HG02852 (cell line): ENCODE results near the gene MYH6.

Source experiments
- ATAC-seq: cut with Tn5 transposase; IDR thresholded peaks from one replicate; pipeline ENCODE4 v1.9.1; 2021; ENCODE audit warnings: mild to moderate bottlenecking, moderate library complexity; ENCODE audit not compliant: unreplicated experiment

The MYH6 gene

DNA sequence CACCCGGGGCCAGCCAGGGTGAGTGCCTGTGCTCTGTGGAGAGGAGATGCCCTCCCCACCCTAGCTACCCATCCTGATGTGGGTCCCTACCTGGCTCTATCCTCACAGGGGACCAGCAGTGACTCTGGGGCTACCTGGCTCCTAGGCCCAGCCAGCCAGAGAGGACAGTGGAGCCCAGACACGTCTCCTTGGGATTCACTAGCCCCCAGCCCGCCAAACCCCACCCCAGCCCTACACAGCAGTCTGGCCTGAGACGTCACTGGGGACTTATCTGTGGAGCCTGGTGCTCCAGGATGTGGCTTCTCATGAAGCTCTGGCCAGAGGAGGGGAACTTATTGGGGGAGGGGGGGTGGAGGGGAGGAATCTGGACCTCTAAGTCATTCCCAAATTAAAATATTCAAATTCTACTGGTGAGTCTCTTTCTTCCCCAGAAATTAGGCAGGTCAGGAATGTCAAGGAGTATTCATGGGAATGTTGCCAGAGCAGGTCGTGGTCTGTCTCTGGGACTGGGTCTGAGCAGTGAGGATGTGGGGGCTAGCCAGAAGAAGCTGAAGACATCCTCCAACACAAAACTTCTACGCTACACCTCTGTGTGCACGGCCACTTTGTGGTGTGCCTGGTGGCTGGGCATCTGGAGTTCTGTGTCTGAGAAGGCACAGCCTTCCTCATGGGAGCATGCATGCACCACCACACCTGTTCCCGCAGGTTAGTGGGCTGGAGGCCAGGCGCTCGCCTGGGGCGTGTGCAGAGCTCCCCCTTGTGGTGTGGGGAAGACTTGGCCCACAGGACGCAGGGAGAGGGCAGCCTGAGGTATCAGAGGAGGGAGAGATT lies 28.5 kb downstream of the MYH6 start:
- ATAC-seq = no peak

DNA sequence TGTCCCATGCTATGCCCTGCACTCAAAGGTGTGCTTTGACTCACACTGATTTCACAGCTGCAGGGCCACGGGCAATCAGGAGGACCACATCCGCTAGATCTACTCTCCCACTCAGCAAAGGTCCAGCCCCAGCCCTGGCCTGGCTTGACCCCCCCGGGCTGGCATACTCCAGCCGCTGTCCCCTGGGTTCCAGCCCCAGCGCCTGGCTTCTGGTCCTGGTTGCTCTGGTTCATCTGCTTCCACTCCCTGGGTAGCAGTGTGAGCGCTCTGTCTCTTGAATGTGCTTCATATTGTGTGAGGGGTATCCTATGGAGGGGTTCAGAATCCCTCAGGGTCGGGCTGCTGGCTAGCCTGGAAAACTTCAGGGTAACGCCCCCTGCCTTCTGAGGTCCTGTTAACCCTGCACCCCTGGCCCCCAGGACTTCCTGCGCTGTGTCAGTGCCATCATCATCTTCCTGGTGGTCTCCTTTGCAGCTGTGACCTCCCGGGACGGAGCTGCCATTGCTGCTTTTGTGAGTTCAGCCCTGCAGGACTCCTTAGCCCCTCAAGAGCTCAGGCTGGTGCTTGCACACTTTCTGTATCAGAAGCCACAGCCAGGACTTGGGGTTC lies 29.4 kb downstream of the MYH6 start:
- ATAC-seq = no peak

- no peak for ATAC-seq
These were observed 30.2 kb downstream of the MYH6 start for GRCh38 chr14:23377573-23378563.

DNA sequence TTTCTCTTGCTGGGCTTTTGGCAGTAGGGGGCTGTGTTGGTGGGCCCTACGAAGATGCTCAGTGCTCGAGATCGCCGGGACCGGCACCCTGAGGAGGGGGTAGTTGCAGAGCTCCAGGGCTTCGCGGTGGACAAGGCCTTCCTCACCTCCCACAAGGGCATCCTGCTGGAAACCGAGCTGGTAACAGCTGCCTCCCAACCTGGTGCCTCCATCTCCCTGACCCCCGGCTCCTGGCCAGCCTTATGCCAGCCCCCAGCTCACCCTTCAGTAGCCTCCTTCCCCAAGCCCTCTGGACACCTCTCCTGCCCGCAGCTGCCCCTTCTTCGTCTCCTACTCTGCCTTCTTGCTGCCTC lies 30.9 kb downstream of the MYH6 start:
- no peak for ATAC-seq

DNA sequence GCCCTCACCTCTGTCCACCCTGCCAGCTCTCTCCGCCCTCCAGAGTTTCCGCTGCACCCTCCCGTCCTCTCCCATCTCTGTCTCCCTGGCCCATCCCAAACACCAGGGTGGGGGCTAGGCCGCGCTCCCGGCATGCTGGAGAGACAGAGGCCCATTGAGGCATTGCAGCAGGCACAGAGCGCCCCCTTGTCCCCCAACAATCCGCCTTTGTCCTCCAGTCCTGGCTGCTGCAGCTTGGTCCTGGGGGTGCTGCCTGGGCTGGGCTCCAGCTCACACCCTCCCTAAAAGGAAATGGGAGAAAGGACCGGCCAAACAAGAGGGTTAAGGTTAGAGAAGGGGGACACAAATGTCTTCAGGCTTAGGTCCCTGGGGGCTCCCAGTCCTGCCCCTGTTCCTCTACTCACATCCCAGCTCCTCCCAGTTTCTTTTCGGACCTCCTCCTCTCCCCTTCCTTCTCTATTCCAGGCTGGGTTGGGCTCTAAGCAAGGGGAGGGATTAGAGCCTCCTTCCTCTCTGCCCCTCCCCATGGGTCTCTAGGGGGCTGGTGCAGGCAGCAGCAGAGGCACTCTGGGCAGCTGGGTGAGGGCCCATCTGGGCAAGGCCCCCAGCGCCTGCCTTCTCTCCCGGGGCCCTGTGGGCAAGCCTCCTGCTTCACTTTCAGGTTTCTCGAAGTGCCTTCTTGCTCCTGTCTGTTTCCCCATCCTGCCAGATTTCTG lies 31.4 kb downstream of the MYH6 start, which contains the start of gene CMTM5:
Gene CMTM5 (plus strand): TSS at position 565 of the 716 bp plus-strand sequence. CDS start 206 bp downstream, outside the sequence.
- ATAC-seq = no peak

- no peak for ATAC-seq
These were observed 32.4 kb downstream of the MYH6 start for GRCh38 chr14:23375527-23376251.

DNA sequence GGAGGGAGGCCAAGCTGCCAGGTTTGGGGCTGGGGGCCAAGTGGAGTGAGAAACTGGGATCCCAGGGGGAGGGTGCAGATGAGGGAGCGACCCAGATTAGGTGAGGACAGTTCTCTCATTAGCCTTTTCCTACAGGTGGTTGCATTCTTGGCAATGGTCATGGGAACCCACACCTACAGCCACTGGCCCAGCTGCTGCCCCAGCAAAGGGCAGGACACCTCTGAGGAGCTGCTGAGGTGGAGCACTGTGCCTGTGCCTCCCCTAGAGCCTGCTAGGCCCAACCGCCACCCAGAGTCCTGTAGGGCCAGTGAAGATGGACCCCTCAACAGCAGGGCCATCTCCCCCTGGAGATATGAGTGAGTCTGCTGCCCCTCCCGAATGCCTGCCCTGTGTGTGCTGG lies 35.0 kb downstream of the MYH6 start:
- no peak for ATAC-seq

DNA sequence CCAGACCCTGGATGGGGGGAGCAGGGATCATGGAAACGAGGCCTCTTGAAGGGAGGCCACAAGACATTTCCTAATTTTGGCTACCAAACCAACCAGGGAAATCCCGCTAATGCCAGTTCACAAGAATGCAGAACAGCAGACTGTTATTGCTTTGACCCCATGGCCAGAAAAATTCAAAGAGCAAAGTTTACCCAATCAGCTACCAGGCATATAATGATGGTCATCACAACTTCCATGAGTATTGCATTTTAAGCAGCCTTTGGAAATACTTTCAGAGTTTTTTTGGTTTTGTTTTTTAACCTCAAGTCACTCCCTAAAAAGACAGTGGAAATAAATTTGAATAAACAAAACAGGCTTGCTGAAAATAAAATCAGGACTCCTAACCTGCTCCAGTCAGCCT lies 35.6 kb downstream of the MYH6 start, which contains the start of gene IL25:
Gene IL25 (plus strand): TSS at position 301 of the 400 bp plus-strand sequence.
- ATAC-seq = no peak

GRCh38 chr14:23371865-23372264 lies 36.2 kb downstream of the MYH6 start:
- ATAC-seq = no peak

DNA sequence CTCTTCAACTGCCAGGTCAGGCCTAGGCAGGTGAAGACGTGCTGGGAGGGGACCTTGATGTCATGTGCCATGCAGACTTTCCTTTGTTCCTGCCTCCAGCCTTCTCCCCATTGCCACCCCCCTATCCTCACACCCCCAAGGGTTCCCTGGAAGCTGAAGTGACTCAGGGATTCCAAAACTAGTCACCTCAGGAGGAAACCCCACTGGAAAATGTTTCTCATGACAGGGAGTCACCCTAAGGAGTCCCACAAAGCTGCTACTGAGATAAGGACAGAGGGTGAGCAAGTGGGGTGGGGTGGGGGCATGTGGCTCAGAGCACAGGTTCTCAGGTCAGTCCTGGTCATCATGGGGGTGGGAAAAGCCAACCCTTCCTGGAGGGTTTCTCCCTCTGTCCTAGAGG lies 37.9 kb downstream of the MYH6 start:
- ATAC-seq = no peak

GRCh38 chr14:23366426-23366921 lies 41.6 kb downstream of the MYH6 start:
- ATAC-seq = no peak

DNA sequence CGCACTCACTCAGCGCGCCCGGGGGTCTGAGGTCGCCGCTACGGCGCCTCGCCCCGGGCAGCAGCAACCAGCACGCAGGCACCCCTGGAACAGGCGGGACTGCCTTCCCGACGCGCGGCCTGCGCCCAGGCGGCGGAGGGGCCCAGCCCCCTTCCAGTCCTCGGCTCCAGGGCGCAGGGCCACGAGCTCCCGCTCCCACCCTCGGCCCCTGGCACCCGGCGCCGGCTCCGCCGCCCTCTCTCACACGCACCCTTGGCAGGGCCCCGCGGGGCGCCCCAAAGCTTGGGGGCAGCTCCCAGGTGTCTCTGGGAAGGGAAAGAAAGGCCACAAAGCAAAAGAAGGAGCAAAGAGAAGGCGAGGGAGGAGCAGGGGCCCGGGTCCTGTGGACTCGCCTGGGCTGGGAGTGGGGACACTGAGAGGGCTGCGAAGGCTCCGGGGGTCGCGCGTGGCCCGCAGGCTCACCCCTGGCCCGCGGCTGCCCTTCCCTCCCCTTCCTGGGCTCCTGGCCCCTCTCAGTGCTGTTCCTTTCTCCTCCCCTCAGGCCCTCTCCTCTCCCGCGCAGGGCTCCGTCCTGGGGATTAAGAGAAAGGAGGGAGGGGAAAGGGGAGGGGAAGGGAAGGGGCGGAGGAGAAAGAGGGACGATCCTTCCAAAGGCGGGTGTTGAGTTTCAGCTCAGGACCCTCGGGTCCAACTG lies 42.2 kb downstream of the MYH6 start:
- no peak for ATAC-seq

DNA sequence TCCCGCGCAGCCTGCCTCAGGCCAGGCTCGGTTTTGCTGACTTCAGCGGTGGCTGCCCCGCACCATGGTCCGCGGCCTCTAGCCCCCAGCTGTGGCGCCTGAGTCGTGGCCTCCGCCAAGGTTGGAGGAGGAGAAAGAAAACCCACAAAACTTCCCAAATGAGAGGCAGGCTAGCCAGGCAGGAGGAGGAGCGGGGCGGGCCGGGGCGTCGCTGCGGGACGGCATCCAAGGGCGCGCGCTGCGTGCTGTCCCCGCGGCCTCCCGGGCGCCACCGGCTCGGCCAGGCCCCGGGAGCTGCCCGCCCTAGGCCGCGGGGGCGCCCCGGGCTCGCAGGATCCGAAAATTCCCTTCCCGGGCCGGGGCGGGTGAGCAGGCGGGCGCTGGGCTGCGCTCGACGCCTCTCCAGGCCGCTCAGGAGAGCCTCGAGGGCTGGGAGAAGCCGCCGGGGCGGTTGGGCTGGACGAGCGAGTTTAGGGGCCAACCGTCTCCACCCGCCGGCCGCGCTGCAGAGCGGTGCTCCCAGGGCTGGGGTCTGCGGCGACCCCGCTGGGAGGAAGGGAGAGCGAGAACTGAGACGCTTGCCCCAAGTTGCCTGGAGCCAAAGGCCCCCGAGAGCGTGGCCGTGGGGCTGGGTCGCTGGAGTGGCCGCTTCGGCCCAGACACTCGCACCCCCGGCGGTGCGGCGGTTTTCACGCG lies 42.9 kb downstream of the MYH6 start, which contains the start of gene EFS:
Gene EFS (minus strand): TSS at position 137 of the 696 bp plus-strand sequence. CDS start 147 bp downstream, outside the sequence.
- ATAC-seq = no peak

- no peak for ATAC-seq
These were observed 43.7 kb downstream of the MYH6 start for GRCh38 chr14:23364164-23365035.

DNA sequence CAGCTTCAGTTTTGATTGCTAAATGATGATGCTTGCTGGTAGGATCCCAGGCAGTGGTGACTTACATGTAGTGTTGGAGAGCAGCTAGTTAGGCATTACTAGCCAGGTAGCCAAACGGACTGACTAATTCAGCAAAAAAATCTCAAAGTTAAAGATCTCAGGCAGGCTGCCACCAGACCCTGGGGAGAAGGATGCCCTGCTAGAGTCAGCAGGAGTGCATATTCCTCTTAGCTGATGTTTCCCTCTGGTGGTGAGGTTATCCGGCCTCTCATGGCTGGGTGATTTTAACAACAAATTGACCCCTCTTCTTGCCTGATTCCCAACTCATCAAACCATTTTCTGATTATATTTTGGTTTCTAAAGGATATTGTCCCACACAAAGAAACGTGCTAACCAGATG lies 45.9 kb downstream of the MYH6 start:
- ATAC-seq = no peak

DNA sequence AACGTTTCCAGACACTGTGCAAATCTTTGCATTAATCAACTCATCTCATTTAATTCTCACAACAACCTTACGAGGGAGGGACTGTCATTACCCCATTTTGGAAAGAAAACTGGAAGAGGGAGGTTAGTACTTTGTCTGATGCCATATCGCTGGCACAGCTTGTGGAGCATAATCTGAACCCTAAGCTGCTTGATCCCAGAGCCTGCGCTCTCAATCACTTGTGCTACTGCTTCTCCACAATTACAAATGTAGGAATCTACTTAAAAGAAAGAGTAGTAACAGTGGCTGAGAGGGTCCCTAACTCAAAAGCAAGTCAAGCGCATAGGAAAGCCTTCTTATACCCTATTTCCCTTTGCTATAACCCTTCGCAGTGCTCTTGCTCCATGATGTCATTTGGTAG lies 46.3 kb downstream of the MYH6 start:
- ATAC-seq = no peak

- peak; percentile 69 for ATAC-seq
These were observed 46.8 kb downstream of the MYH6 start for GRCh38 chr14:23361320-23361719.
